HCT116 (cell line): ENCODE data around the gene ACTN1. TPM values are rescaled to one million over a fixed set of nuclear protein-coding genes. Genes with fewer than 3 reads are reported as not detected.

ENCODE experiments used
- ATAC-seq: fragments of 200-7000 bp; cut with Tn5 transposase; 2 replicates; pipeline ENCODE4 v1.9.1; 2020; ENCODE audit warnings: mild to moderate bottlenecking, moderate library complexity
- BruUV-seq: library from RNA; stranded (reverse); fragments of 400-500 nt; replicated peaks from 2 replicates; lab custom pipeline; 2021; lab: Mats Ljungman, UMichigan
- CTCF ChIA-PET: fragments of 300-600 bp; sonication (Branson Sonifier 250); formaldehyde crosslinking; loops from one replicate; lab custom pipeline; 2021; ENCODE audit warnings: antibody characterized with exemption; lab: Charles Lee
- POLR2A ChIA-PET: fragments of 300-600, 350-600 bp; sonication (Branson Sonifier 250); formaldehyde crosslinking; loops from one replicate; lab custom pipeline; 2021; ENCODE audit warnings: antibody characterized with exemption; lab: Charles Lee
- RAD21 ChIA-PET, 2 experiments: fragments of 300-600 bp; sonication (Branson Sonifier 250); formaldehyde crosslinking; loops; one replicate each; lab custom pipeline; 2023; ENCODE audit warnings: low total read pairs in 2 of 2; ENCODE audit not compliant: uncharacterized antibody in 2 of 2, unreplicated experiment in 2 of 2, low non-redundant PET in 1 of 2; lab: Charles Lee
- DNase-seq: peaks from one replicate; pipeline ENCODE4 v3.0.0-alpha.2; 2010; ENCODE audit warnings: low read depth, low spot score
- H2AFZ ChIP-seq: fragments of 200-600 bp; shearing (Covaris generic), sonication (generic); 2 replicates; pipeline ENCODE4 v1.6.1; 2017; ENCODE audit warnings: low read depth, mixed run types, mixed read lengths, antibody characterized with exemption, low read length; ENCODE audit not compliant: poor library complexity, severe bottlenecking
- H3K27ac ChIP-seq: 2 replicates; pipeline ENCODE4 v1.5.1; 2012; ENCODE audit warnings: low read depth, low read length
- H3K27me3 ChIP-seq: fragments of 200-600 bp; sonication (generic); 2 replicates; pipeline ENCODE4 v1.6.1; 2016; ENCODE audit warnings: mixed run types, low read length, mixed read lengths; ENCODE audit not compliant: insufficient read depth
- H3K36me3 ChIP-seq, 2 experiments: fragments of 200-500 bp in 1 of 2; fragments of 200-600 bp in 1 of 2; sonication (Bioruptor generic) in 1 of 2; sonication (generic) in 1 of 2; 2 replicates each; pipeline versions ENCODE4 v1.5.1 to v1.6.1; 2014 to 2016; ENCODE audit warnings: low read length in 2 of 2, inconsistent platforms in 1 of 2, mixed read lengths in 1 of 2, mixed run types in 1 of 2; ENCODE audit not compliant: insufficient read depth in 2 of 2, control insufficient read depth in 1 of 2
- H3K4me1 ChIP-seq, 2 experiments: fragments of 200-600 bp in 1 of 2; sonication (generic) in 1 of 2; 2 replicates each; pipeline versions ENCODE4 v1.5.1 to v1.6.1; 2012 to 2017; ENCODE audit warnings: low read length in 2 of 2, inconsistent platforms in 1 of 2, mild to moderate bottlenecking in 1 of 2, mixed read lengths in 1 of 2, mixed run types in 1 of 2, moderate library complexity in 1 of 2; ENCODE audit not compliant: insufficient read depth in 2 of 2, control insufficient read depth in 1 of 2
- H3K4me2 ChIP-seq: fragments of 200-600 bp; sonication (generic); 2 replicates; pipeline ENCODE4 v1.6.1; 2017; ENCODE audit warnings: mixed run types, low read length, mixed read lengths
- H3K4me3 ChIP-seq, 2 experiments: fragments of 200-600 bp in 1 of 2; sonication (generic) in 1 of 2; replicated peaks in 1 of 2; 2 replicates each; pipeline ENCODE4 v1.5.1; 2011 to 2016; ENCODE audit warnings: low read length in 2 of 2, control low read depth in 1 of 2, low read depth in 1 of 2, mild to moderate bottlenecking in 1 of 2, mixed read lengths in 1 of 2, mixed run types in 1 of 2
- H3K79me2 ChIP-seq: fragments of 200-600 bp; sonication (generic); 2 replicates; pipeline ENCODE4 v1.6.1; 2017; ENCODE audit warnings: mild to moderate bottlenecking, mixed run types, low read length, moderate library complexity, mixed read lengths; ENCODE audit not compliant: insufficient read depth
- H3K9ac ChIP-seq: fragments of 200-600 bp; sonication (generic); 2 replicates; pipeline ENCODE4 v1.6.1; 2016; ENCODE audit warnings: low read length, mixed read lengths
- H3K9me2 ChIP-seq: fragments of 200-600 bp; sonication (generic), shearing (Covaris generic); 2 replicates; pipeline ENCODE4 v1.6.1; 2017; ENCODE audit warnings: mixed run types, mild to moderate bottlenecking, moderate library complexity; ENCODE audit not compliant: insufficient read depth
- H3K9me3 ChIP-seq, 2 experiments: fragments of 200-500 bp in 1 of 2; fragments of 200-600 bp in 1 of 2; sonication (Bioruptor generic) in 1 of 2; sonication (generic) in 1 of 2; 2 replicates each; pipeline ENCODE4 v1.6.1; 2014 to 2017; ENCODE audit warnings: low read length in 2 of 2, mixed read lengths in 2 of 2, inconsistent platforms in 1 of 2, low read depth in 1 of 2, mild to moderate bottlenecking in 1 of 2, mixed run types in 1 of 2, moderate library complexity in 1 of 2; ENCODE audit not compliant: control insufficient read depth in 1 of 2, insufficient read depth in 1 of 2
- H4K20me1 ChIP-seq: fragments of 200-600 bp; sonication (generic), shearing (Covaris generic); 2 replicates; pipeline ENCODE4 v1.6.1; 2017; ENCODE audit warnings: mixed run types, mild to moderate bottlenecking, moderate library complexity; ENCODE audit not compliant: insufficient read depth
- CBX3 ChIP-seq: IDR thresholded peaks from 2 replicates; pipeline ENCODE4 v1.6.1; 2012; ENCODE audit warnings: low read depth
- EGR1 ChIP-seq: IDR thresholded peaks from 2 replicates; pipeline ENCODE4 v1.6.1; 2012; ENCODE audit warnings: low read depth
- ELF1 ChIP-seq: IDR thresholded peaks from 2 replicates; pipeline ENCODE4 v1.6.1; 2012; ENCODE audit warnings: low read depth, borderline replicate concordance
- EZH2phosphoT487 ChIP-seq: fragments of 200-600 bp; IDR thresholded peaks from 2 replicates; pipeline ENCODE4 v1.6.1; 2018; ENCODE audit warnings: antibody characterized with exemption, borderline replicate concordance
- JUND ChIP-seq: IDR thresholded peaks from 2 replicates; pipeline ENCODE4 v1.6.1; 2012
- POLR2A ChIP-seq: IDR thresholded peaks from 2 replicates; pipeline ENCODE4 v1.7.0; 2011; ENCODE audit warnings: borderline replicate concordance; ENCODE audit not compliant: insufficient read depth, insufficient read length; ENCODE audit errors: extremely low read depth
- RAD21 ChIP-seq: IDR thresholded peaks from 2 replicates; pipeline ENCODE4 v1.6.1; 2012; ENCODE audit warnings: low read depth, mild to moderate bottlenecking
- SIN3A ChIP-seq: IDR thresholded peaks from 2 replicates; pipeline ENCODE4 v1.6.1; 2012; ENCODE audit warnings: low read depth
- SP1 ChIP-seq: IDR thresholded peaks from 2 replicates; pipeline ENCODE4 v1.6.1; 2012; ENCODE audit warnings: low read depth
- SRF ChIP-seq: IDR thresholded peaks from 2 replicates; pipeline ENCODE4 v1.6.1; 2012; ENCODE audit warnings: low read depth
- TCF7L2 ChIP-seq: IDR thresholded peaks from 2 replicates; pipeline ENCODE4 v1.7.0; 2011; ENCODE audit warnings: borderline replicate concordance, inconsistent platforms; ENCODE audit not compliant: insufficient read depth, insufficient read length; ENCODE audit errors: extremely low read depth
- YY1 ChIP-seq: IDR thresholded peaks from 2 replicates; pipeline ENCODE4 v1.6.1; 2011; ENCODE audit warnings: low read length, low read depth, moderate library complexity, mild to moderate bottlenecking; ENCODE audit not compliant: insufficient replicate concordance; ENCODE audit errors: extremely low read depth
- intact Hi-C: fragments of 100-400 bp; cut with micrococcal nuclease; formaldehyde crosslinking; loops from 2 replicates; pipeline ENCODE4 v1.10.0; 2022
- total RNA-seq: library from RNA; stranded (reverse); gene quantifications from one replicate; pipeline ENCODE4 v1.2.1, GENCODE V29; 2021; ENCODE audit not compliant: unreplicated experiment
- TF ChIP-seq, protein P1 (sequence below), 3 experiments: fragments of 200-600 bp in 1 of 3; sonication (generic) in 1 of 3; IDR thresholded peaks in 2 of 3; conservative IDR thresholded peaks in 1 of 3; 2 replicates each; pipeline ENCODE4 v1.5.1; 2012 to 2017; ENCODE audit warnings: low read depth in 2 of 3, low read length in 2 of 3, antibody characterized with exemption in 1 of 3, borderline replicate concordance in 1 of 3, control low read depth in 1 of 3, mild to moderate bottlenecking in 1 of 3, mixed read lengths in 1 of 3, mixed run types in 1 of 3, moderate library complexity in 1 of 3; ENCODE audit not compliant: insufficient read depth in 1 of 3
- TF ChIP-seq, protein P2 (sequence below): IDR thresholded peaks from 2 replicates; pipeline ENCODE4 v1.6.1; 2012

ACTN1 gene
- total RNA-seq, 1 experiment from 2014 or later: 123 TPM

DNA sequence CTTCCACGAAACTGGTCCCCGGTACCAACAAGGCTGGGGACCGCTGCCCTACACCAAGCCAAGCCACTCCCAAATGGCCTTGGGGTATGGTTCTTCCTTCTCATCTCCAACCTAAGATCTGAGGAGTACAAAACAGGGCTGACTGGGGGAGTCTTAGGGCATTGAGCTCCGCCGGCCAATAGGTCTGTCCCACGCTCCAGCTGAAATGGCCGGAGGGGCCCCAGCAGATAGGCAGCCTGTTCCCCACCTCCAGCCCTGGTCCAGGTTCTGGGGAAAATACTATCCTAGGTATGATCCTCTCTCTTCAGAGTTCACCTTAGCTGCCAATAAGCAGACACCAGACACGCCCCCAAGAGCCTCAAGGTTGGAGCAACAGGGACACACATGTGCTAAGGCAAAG, 90.2 kb downstream of the ACTN1 start:
- H3K4me2 ChIP-seq: no peak overlapping the region
- POLR2A ChIA-PET: no interaction called here
- CTCF ChIA-PET: no interaction called here

More for the DNA sequence above, 90.2 kb downstream of the ACTN1 start:
- Histone ChIP-seq H3K27ac (no peak overlapping the region), H3K9me3 (no peaks in the 10 kb centered on the region), H3K36me3 (peaks cover 38 to 53% of the 10 kb centered on the region in 2 experiments; a peak in 3 of 4 replicates), H3K9ac (no peak overlapping the region), H3K4me3 (no peak overlapping the region), H3K4me1 (peaks cover 0 to 18% of the 10 kb centered on the region in 2 experiments; a peak in 2 of 4 replicates), H3K9me2 (no peaks in the 10 kb centered on the region), H3K79me2 (no peaks in the 10 kb centered on the region), H3K27me3 (no peaks in the 10 kb centered on the region), H4K20me1 (no peaks in the 10 kb centered on the region), H2AFZ (no peak overlapping the region)
- intact Hi-C loops: no loop called here
- TF ChIP-seq POLR2A (no peak), SIN3A (no peak), EZH2phosphoT487 (no peak), EGR1 (no peak), TCF7L2 (no peak), YY1 (no peak), JUND (no peak), SP1 (no peak), SRF (no peak), RAD21 (no peak), ELF1 (no peak), CBX3 (no peak)
- TF ChIP-seq, protein P1, sequence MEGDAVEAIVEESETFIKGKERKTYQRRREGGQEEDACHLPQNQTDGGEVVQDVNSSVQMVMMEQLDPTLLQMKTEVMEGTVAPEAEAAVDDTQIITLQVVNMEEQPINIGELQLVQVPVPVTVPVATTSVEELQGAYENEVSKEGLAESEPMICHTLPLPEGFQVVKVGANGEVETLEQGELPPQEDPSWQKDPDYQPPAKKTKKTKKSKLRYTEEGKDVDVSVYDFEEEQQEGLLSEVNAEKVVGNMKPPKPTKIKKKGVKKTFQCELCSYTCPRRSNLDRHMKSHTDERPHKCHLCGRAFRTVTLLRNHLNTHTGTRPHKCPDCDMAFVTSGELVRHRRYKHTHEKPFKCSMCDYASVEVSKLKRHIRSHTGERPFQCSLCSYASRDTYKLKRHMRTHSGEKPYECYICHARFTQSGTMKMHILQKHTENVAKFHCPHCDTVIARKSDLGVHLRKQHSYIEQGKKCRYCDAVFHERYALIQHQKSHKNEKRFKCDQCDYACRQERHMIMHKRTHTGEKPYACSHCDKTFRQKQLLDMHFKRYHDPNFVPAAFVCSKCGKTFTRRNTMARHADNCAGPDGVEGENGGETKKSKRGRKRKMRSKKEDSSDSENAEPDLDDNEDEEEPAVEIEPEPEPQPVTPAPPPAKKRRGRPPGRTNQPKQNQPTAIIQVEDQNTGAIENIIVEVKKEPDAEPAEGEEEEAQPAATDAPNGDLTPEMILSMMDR (IDR thresholded peaks at IDR 0.05 in 2 of 3, conservative IDR thresholded peaks at IDR 0.05 in 1 of 3; ENCODE audit: borderline replicate concordance in 1 of 3, insufficient read depth in 1 of 3, low read depth in 2 of 3, low read length in 2 of 3): no peak
- TF ChIP-seq, protein P2, sequence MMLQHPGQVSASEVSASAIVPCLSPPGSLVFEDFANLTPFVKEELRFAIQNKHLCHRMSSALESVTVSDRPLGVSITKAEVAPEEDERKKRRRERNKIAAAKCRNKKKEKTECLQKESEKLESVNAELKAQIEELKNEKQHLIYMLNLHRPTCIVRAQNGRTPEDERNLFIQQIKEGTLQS: no peak
- ATAC-seq (no peak), DNase-seq (no peak)
- no TSS peak for BruUV-seq
- RAD21 ChIA-PET: no interaction called here
